Activated CD4-positive, alpha-beta T cell treated with anti-CD3 and anti-CD28 coated beads, Interleukin-2, Interleukin-4, amounts not matched to agents 100 ng/mL and 50 ng/mL, durations not matched to agents 16 hours and 8 hours (primary cell): Measurements from ENCODE around the gene TSTD1.
"Not testable (repeated sequence)": the region's sequence is repeated elsewhere in the genome, so short reads cannot be mapped to it uniquely, and the experiment has no call there.

ENCODE experiments used
- DNase-seq: peaks from one replicate; pipeline ENCODE4 v3.0.0-alpha.2; 2020; ENCODE audit warnings: low spot score

The TSTD1 gene

DNA sequence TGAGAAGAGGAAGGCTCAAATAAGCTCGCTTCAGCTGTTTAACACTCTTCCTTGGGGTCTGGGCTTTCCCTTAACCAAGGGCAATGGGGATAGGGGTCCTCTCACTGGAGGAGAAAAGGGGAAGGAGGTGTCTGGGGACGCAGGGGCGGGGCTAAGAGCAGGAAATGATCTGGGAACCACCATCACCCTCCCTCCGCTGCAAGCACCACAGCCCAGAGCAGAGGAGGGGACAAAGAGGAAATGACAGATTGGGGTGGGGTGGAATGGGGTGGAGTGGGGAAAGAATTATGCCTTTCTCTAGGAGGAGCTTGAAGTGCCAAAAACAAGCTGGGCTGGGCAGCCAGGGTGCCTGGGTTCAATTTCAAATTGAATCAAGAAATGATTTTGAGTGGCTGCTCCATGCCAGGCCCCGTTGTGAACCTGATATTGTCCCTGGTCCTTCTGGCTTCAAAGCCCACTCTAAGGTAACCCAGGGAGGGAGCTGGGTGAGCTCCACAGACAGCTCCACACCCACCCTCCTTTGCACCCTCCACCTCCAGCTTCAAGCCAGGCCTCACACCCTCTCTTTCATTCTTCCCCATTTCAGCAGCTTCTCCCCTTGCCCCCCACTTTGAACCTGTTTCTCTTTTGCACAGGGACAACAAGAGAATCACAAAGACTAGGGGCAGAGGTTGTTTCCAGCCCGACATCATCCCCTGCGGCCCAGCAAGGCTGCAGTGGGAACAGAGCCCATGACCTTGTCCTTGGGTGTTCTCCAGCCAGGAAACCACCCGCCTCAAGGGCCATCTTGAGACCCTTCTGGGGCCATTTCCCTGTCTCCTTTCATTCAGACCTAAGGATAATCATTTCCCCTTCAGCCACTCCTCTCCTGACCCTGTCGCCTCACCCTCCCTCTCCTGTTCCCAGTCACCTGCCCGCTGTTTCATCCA, 29.8 kb upstream of the TSTD1 start:
- peak; percentile 88 for DNase-seq

DNA sequence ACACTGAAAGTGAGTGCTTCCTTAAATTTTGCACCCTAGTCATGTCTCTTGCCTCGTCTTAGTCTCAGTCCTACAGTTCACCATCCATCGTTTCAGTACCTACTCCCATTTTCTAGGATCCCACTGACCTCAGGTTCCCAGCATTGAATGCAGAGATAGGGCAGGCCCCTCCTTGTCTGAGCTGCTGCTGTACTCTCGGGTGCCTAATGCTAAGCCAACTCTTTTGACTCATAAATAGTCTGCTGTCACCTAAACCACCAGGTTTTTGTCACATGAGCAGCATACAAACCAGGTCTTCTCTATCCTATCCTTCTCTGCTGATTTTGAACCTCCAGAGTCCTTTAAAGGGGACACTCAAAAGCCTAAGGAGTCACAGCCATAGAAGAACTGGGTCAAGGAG, 27.9 kb upstream of the TSTD1 start:
- peak; percentile 45 for DNase-seq

DNA sequence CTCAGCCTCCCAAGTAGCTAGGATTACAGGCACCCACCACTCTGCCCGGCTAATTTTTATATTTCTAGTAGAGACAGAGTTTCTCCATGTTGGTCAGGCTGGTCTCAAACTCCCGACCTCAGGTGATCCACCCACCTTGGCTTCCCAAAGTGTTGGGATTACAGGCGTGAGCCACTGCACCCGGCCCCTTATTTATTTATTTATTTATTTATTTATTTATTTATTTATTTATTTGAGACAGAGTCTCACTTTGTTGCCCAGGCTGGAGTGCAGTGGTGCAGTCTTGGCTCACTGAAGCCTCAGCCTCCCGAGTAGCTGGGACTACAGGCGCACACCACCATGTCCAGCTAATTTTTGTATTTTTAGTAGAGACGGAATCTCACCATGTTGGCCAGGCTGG, 26.9 kb upstream of the TSTD1 start:
- not testable (repeated sequence) for DNase-seq

DNA sequence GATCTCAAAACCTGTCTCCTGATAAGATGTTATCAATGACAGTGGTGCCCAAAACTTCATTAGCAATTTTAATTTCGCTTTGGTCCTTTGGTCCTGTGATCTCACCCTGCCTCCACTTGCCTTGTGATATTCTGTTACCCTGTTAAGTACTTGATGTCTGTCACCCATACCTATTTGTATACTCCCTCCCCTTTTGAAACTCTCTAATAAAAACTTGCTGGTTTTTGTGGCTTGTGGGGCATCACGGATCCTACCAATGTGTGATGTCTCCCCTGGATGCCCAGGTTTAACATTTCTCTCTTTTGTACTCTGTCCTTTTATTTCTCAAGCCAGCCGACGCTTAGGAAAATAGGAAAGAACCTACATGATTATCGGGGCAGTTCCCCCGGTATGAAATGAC, 25.2 kb upstream of the TSTD1 start:
- not testable (repeated sequence) for DNase-seq

DNA sequence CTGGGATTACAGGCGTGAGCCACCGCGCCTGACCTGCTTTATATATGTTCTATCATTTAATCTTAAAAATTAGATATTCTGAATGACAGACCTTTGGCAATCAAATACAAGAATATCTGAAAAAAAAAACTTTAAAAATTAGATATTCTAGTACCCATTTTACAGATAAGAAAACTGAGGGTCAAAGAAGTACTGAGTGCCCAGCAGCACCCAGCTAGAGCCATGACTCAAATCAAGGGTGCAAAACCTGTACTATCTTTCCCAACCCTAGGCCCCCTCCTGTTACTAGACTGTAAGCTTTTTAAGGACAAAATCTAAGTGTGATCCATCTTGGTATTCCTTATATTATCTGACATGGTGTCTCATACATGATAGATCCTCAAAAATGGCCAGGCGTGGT, 22.7 kb upstream of the TSTD1 start:
- DNase-seq: no peak

DNA sequence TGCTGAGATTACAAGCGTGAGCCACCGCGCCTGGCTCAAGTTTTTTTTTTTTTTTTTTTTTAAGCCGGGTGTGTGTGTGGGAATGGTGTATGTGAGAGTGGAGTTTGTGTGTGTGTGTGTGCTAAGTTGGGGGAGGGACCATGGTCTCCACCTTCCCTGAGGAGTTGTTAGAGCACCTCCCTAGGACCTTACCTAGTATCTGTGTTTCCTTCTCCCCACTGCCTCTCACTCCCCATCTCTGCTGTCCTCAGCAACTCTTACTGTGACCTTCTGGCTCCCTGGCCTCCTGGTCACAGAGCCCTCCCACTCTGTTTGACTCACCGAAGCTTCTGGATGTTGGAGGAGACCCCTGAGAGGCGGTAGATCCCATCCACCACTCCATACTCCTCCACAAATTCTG, 20.5 kb upstream of the TSTD1 start:
- no peak for DNase-seq

DNA sequence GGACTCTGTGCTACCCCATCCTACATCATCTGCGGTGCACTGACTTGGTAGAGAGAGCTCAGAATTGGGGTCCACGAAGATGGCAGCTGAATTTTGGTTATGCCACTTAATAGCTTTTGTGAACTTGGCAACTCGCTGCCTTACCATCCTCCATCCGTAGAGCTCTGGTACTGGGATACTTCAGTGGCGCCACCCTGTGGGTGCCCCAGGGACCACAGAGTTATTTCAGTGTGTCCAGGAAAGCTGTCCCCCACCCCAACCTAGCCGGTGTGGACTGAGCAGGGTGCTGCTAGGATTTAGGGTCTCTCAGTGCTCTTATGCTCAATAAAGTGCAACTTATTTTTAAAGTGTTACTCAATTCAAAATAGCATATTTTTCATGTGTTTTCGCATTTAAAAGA, 16.0 kb upstream of the TSTD1 start:
- DNase-seq: no peak

DNA sequence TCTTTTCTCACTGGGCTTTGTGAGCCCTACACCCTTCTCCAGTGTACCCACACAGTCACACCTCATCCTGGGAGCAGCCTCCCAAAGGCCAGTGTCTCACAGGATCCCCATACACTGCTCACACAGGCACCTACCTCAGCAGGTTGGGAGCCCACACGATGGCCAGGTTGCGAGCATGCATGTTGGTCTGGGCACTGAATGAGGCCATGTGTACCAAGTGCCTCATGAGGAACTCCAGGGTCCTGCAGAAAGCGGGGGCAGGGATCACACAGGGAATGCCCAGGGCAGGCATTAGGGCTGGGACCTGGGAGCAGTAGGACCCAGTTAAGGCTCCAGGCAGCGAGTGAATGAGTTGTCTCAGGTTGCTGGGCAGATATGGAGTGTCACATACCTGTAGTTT, 15.5 kb upstream of the TSTD1 start:
- DNase-seq: no peak

DNA sequence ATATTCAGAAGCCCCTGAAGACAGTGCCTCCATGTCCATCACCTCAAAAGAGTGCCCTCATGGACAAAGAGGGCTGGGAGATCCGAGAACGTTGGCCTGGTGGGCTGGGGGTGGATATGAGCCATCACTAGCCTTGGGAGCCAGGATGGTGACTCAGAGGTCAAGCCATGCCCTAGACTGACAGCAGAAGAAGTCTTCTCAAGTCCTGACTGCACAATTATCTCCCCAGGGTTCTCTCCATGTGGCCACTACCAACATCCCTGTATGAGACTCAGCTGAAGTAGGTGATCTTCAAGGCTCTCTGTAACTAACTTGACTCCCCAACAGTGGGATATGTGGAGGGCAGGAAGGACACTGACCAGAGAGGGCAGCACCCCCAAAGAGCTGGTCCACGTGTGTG, 14.1 kb upstream of the TSTD1 start:
- DNase-seq: no peak

DNA sequence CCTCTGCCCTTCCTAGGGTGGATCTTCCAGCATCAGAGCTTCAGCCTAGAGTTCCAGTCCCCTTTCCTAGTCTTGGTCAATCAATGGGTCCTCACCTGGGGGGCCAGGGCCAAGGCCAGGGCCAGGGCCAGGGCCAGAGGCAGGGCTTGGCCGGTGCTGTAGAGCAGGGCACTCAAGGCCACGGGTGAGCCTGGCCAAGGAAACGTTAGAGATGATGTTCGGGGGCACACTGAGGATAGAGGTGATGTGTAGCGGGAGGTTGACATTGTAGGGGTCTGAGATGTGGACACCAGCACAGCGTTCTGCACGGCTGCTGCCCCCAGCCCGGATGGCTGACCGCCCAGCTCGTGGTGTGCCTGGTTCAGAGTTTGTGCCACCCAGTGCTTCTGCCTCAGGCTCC, 12.5 kb upstream of the TSTD1 start:
- no peak for DNase-seq

DNA sequence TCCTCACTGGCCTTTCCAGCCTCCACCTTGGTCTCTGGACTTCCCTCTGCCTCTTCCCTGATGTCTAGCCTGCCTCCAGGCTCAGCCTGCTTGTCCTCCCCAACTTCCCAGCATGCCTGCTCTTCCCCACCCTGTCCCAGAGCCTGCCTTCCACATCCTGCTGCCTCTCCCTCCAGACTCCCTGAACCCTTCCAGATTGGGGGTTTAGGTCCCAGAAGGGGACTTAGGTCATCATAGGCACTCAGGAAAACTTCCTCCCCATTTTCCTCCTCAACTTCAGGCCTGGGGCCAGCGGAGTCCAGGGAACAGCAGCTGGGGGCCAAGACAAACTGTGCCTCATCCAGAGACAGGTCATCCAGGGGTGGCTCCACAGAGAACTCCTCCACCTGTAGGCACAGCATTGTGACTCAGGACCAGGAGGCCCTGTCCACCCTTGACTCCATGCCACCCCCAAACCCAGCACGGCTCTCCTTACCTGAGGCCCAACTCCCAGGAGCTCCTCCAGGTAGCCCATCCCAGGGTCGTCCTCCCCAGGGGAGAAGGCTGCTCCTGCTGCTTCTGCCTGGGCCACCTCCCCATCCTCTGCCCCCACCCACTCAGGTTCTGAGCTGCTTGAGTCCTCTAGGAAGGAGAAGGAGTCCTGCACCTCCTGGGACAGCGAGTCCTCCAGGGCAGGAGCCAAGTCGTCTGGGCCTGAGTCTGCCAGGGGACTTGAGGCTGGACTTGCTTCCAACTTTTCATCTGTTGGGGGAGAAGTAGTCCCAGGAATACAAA, 10.4 kb upstream of the TSTD1 start:
- no peak for DNase-seq

DNA sequence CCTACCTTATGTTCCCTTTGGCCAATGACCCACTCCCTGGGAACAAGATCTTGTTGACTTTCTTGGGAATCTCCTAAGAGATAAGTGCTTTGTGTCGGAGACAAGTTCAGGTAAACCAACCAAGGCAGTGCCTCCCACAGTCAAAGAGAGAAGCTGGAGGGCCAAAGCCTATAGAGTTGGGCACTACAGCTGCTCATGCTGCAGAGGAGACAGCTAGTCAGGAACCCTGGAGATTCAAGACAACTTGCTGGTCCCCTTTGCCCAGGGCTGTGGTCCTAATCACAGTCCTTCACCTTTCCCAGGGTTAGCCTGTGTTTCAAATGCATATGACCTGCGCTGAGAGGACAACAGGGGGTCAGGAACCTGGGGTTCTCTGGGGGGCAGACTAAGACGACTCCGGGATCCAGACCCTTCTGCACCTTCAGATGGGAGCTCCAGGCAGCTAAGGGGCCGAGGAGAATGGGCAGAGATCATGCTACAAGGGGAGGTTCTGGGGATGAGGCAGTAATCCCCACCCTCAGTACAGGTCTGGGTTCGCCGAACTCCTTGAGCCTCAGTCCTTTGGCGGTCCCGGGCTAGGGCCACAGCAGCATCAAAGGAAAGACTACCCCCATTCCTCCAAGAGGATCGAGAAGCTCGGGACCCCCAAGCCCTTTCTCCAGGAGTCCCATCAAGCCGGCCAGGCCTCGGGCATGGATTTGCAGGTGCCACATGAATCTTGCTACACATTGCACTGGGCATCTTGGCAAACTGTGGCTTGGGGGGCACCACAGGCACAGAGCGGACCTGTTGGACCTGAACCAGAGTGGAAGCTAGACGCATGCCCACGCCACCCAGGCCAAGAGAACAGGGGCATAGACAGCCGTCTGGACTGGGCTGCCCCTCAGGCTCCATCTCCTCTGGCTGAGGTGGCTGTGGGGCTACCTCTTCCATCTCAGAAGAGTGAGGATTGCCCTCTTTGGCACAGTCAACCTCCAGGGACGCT, 9.0 kb upstream of the TSTD1 start:
- no peak for DNase-seq

DNA sequence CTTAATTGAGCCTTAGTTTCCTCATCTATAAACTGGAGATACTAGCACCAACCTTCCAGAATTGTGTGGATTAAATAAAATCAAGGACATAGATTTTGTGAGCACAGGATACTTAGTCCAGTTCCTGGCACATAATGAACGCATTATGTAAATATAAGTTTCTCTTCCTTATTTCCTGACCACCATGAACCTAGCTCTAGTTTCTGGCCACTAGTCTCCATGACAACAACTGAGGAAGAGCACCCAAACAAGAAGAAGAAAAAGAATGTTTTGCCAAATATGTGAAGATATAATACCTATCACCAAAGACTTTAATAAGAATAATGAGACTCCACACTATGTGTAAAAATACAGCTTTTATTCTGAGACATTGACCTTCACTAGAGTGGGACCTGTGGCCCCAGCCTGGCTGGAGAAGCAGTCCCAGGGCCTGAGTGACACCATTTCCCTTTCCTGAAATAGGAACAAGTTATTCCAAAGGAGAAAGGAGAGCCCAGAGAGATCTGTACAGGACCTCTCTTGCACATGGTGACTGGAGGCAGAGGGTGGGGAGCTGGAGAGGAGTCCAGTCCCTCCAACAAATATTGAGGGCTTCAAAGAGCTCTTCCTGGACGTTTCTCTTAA, 8.0 kb upstream of the TSTD1 start:
- no peak for DNase-seq

DNA sequence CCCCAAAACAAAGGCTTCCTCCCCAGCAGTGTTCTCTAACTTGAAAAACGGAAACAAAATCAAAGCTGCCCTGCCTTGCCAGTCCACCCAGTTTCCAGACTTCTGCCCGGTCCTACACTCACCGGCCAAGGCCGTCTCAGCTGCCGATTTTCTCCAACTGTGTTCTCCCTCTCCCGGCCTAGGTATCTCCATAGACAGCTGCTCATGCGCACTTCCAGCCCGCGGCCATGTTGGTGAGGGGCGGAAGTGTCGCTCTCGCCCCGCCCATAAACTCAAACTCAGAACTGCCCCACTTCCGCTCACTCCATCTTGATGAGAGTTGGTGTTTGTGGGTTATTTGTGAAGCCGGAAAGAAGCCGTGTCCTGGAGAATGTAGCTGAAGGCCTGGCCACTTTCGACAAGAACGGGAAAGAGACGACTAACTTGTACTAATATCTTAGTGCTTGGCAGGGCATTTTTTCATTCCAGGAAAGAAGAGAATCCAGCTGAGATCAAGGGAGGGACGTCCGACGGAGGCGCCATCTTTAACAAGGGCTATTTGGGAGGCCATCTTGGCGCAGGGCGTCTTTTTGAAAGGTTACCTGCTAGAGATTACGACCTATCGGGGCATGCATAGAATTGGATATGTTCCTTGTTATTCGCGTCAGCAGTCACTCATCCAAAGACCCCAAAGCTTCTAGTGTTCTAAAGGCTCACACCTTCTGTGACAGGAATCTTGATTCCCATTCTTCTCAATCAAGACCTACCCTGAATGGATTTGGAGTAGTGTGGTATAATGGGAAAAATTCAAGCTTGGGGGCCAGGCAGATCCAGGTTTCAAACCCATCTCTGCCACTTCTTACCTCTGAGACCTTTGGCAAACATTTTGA, 7.2 kb upstream of the TSTD1 start, which contains the start of gene USF1:
TSS of gene USF1 (minus strand) at position 242 of the 869 bp plus-strand sequence. CDS start 2,702 bp downstream, outside the sequence.
- peak; percentile 94 for DNase-seq

DNA sequence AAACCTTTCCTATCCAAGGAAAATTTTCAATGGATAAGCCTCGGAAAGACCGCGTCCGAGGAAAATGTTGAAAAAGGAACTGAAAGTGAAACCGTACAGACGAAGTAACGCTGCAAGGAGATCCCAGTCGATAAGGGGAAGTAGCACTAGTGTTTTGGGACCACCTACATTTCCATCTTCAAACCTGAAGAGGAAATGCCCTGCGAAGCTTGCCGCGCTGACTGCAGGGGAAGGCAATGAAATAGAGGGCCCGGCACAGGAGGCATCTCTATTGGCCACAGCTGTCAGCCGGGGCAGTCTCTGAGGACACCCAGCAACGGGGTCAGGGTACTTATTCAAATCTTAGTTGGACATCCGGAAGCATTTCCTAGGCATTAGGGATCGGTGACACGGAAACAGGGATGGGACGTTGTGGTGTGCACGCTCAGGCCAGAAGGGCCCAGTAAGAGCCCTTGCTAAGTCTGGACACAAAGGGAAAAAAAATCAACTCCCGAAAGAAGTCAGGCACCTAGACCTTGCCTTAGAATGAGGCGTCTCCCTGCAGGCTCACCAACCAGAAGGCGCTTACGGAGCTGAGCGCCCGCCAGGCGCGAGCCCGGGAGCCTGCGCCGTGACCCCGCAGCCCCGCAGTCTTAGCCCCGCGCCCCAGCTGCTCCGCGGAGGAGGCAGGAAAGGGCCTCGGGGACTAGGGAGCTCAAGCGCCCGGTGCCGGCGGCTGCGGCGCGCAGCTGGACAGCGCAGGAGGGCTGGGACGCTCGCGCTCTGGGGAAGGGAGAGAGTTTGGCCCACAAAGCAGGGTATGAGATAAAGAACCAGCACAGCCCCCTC, 6.4 kb upstream of the TSTD1 start:
- DNase-seq: peak; percentile 70

DNA sequence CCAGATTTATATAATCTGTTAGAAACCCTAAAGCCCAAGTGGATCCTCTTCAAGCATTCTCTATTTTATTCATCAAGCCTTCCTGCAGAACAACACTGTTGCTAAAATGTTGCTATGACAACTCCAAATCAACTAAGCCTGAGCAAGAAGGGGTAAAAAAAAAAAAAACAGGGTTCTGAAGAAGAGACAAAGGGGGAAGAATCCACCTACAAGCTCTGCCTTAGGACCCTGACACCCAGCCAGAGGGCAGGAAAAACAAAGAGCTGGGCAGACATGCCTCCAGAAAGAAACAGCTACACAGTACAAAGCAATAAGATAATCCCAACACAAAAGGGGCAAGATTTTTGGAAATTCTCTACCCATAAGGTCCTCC, 5.8 kb upstream of the TSTD1 start:
- DNase-seq: no peak

DNA sequence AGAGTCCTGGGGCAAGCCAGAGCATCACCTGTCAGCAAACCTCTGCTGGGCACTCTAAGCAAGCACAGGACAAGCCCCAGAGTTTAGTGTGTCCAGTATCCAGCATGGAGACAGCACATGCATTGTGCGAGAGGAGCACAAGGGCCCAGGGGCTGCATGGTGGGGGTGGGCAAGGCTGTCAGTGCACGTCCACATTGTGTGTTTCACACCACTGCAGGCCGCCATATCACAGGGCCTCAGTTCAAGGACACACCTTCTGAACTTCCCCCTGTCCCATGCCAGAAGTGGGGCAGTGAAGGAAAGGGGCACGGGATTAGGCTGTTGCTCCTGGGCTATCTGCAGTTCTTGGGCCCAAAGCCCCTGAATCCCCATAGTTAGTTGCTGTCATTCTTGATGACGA, 782 bp upstream of the TSTD1 start:
- DNase-seq: no peak

DNA sequence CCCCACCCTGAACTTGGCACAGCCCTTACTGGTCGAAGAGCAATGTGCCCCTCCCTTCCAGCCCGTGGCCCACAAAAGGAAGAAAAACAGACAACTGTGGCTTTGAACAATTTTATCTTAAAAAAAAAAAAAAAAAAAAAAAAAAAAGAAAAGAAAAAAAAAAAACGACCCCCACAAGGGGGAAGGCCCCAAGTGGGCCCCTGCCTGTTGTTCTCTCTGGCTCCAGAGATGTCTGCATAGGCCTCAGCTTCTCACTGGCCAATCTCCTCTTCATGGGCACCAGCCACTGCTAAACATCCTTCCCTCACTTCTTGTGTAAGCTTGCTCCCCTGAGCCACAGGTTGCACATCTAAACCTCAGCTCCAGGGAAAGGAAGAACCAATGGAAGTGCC, 386 bp upstream of the TSTD1 start:
- DNase-seq: no peak

DNA sequence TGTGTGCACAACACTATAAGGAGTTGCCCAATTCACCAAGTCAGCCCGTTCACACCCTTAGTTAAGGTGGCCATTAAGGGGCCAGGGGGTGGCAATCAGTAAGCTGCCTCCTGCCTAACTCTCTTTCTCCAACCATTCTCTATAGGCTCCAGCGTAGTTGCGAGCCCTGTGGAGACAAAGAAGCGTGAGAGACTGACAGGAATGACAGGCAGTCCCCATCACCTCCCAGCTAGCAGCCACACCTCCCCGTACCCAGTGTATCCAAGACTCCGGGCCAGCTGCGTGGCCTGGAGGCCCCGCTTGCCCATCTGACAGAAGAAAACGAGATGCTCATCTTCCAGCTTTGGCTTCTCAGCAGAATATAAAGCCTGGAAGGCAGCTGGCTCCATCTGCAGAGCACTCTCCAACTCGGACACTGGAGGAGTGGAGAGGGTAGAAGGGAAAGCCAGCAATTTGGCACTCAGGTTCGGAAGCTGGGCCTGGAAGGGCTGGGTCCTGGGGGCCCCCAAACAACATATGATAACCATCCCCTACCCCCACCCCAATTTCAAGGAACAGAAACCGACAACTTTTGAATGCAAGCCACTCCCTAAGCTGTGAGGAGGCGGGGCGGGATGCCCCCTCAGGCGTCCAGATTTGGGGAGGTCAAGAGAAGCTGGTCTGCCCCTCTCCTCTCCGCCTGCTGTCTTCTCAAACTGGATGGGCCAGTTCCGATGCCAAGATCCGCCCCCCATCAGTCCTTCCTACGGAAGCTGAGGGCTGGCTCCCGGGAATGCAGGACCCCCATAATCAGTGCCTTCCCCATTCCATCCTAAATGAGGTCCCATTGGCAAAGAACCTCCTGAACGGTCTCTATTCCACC, 872 bp downstream of the TSTD1 start:
- DNase-seq: no peak
